ENCODE data around the gene BUB1. TPM values are rescaled to one million over a fixed set of nuclear protein-coding genes. Genes with fewer than 3 reads are reported as not detected.
"Not testable (repeated sequence)": the region's sequence is repeated elsewhere in the genome, so short reads cannot be mapped to it uniquely, and the experiment has no call there.

BUB1 gene
- total and polyA plus RNA-seq, 2 donors (not counting 1 experiment from before 2014, with no cell fraction given), result 9.9 to 11.2 TPM

GRCh38 chr2:110602139-110602538 lies 75.7 kb downstream of the BUB1 start:
- H3K4me2 ChIP-seq (ENCODE audit: extremely low read depth, insufficient read depth, low read length); H3K27me3 ChIP-seq (ENCODE audit: control insufficient read depth, insufficient read depth, low read length); H3K27ac ChIP-seq (ENCODE audit: insufficient read depth, low read length): not testable (repeated sequence)

GRCh38 chr2:110591973-110592372 lies 85.9 kb downstream of the BUB1 start:
- not testable (repeated sequence) for H3K36me3 ChIP-seq (ENCODE audit: control insufficient read depth, insufficient read depth, low read length); H4K20me1 ChIP-seq (ENCODE audit: control insufficient read depth, extremely low read depth, insufficient read depth, low read length); H3K4me3 ChIP-seq (replicated peaks in 1 of 4; ENCODE audit: control extremely low read depth in 1 of 4, insufficient read depth in 1 of 4, low read depth in 3 of 4, low read length in 4 of 4); H3K79me2 ChIP-seq (ENCODE audit: control insufficient read depth, insufficient read depth, low read length); H3K9ac ChIP-seq (ENCODE audit: insufficient read depth, low read length); H3K27ac ChIP-seq (ENCODE audit: insufficient read depth, low read length); H3K9me3 ChIP-seq (ENCODE audit: control insufficient read depth, insufficient read depth, low read depth, low read length); DNase-seq (ENCODE audit: low read depth in 2 of 2); H3K4me1 ChIP-seq (ENCODE audit: control insufficient read depth, extremely low read depth, insufficient read depth, low read length); H3K27me3 ChIP-seq (ENCODE audit: control insufficient read depth, insufficient read depth, low read length); H2AFZ ChIP-seq (ENCODE audit: low read length); H3K4me2 ChIP-seq (ENCODE audit: extremely low read depth, insufficient read depth, low read length)

More at GRCh38 chr2:110602139-110602538, 75.7 kb downstream of the BUB1 start:
- DNase-seq (ENCODE audit: low read depth in 2 of 2); H2AFZ ChIP-seq (ENCODE audit: low read length); H3K9me3 ChIP-seq (ENCODE audit: control insufficient read depth, insufficient read depth, low read depth, low read length); H4K20me1 ChIP-seq (ENCODE audit: control insufficient read depth, extremely low read depth, insufficient read depth, low read length); H3K9ac ChIP-seq (ENCODE audit: insufficient read depth, low read length); H3K79me2 ChIP-seq (ENCODE audit: control insufficient read depth, insufficient read depth, low read length); H3K36me3 ChIP-seq (ENCODE audit: control insufficient read depth, insufficient read depth, low read length); H3K4me3 ChIP-seq (replicated peaks in 1 of 4; ENCODE audit: control extremely low read depth in 1 of 4, insufficient read depth in 1 of 4, low read depth in 3 of 4, low read length in 4 of 4); H3K4me1 ChIP-seq (ENCODE audit: control insufficient read depth, extremely low read depth, insufficient read depth, low read length): not testable (repeated sequence)

GRCh38 chr2:110589677-110590330 lies 88.1 kb downstream of the BUB1 start:
- not testable (repeated sequence) for H2AFZ ChIP-seq (ENCODE audit: low read length); H3K9me3 ChIP-seq (ENCODE audit: control insufficient read depth, insufficient read depth, low read depth, low read length); H4K20me1 ChIP-seq (ENCODE audit: control insufficient read depth, extremely low read depth, insufficient read depth, low read length); H3K27me3 ChIP-seq (ENCODE audit: control insufficient read depth, insufficient read depth, low read length); H3K4me2 ChIP-seq (ENCODE audit: extremely low read depth, insufficient read depth, low read length); H3K79me2 ChIP-seq (ENCODE audit: control insufficient read depth, insufficient read depth, low read length); H3K9ac ChIP-seq (ENCODE audit: insufficient read depth, low read length); H3K36me3 ChIP-seq (ENCODE audit: control insufficient read depth, insufficient read depth, low read length); H3K4me3 ChIP-seq (replicated peaks in 1 of 4; ENCODE audit: control extremely low read depth in 1 of 4, insufficient read depth in 1 of 4, low read depth in 3 of 4, low read length in 4 of 4); H3K27ac ChIP-seq (ENCODE audit: insufficient read depth, low read length); H3K4me1 ChIP-seq (ENCODE audit: control insufficient read depth, extremely low read depth, insufficient read depth, low read length); DNase-seq (ENCODE audit: low read depth in 2 of 2)

- not testable (repeated sequence) for H3K27ac ChIP-seq (ENCODE audit: insufficient read depth, low read length); H3K4me1 ChIP-seq (ENCODE audit: control insufficient read depth, extremely low read depth, insufficient read depth, low read length); H2AFZ ChIP-seq (ENCODE audit: low read length); H3K9me3 ChIP-seq (ENCODE audit: control insufficient read depth, insufficient read depth, low read depth, low read length); H3K4me3 ChIP-seq (replicated peaks in 1 of 4; ENCODE audit: control extremely low read depth in 1 of 4, insufficient read depth in 1 of 4, low read depth in 3 of 4, low read length in 4 of 4); H3K36me3 ChIP-seq (ENCODE audit: control insufficient read depth, insufficient read depth, low read length); H3K9ac ChIP-seq (ENCODE audit: insufficient read depth, low read length); DNase-seq (ENCODE audit: low read depth in 2 of 2); H3K79me2 ChIP-seq (ENCODE audit: control insufficient read depth, insufficient read depth, low read length); H3K4me2 ChIP-seq (ENCODE audit: extremely low read depth, insufficient read depth, low read length); H4K20me1 ChIP-seq (ENCODE audit: control insufficient read depth, extremely low read depth, insufficient read depth, low read length); H3K27me3 ChIP-seq (ENCODE audit: control insufficient read depth, insufficient read depth, low read length)
These were observed 89.3 kb downstream of the BUB1 start for GRCh38 chr2:110588520-110588919.

Other genes starting within 250 kb of the BUB1 start
- gene LIMS4, start 205.2 kb downstream of the BUB1 start, total RNA-seq, result 0.26 and 1.8 TPM in 2 replicates
- gene LIMS4, start 205.2 kb downstream of the BUB1 start, polyA plus RNA-seq, result 0.14 and 1.5 TPM in 2 replicates
- gene RGPD6, start 100.8 kb downstream of the BUB1 start, total RNA-seq, result 22.6 and 23.6 TPM in 2 replicates
- 9.5 and 10.5 TPM in 2 replicates for gene RGPD6, start 100.8 kb downstream of the BUB1 start, polyA plus RNA-seq
- gene ACOXL, start 54.5 kb upstream of the BUB1 start, total RNA-seq, result not detected in 2 replicates
- gene ACOXL, start 54.5 kb upstream of the BUB1 start, polyA plus RNA-seq, result not detected in 2 replicates